ENCODE data around the gene RAB15.

DNA sequence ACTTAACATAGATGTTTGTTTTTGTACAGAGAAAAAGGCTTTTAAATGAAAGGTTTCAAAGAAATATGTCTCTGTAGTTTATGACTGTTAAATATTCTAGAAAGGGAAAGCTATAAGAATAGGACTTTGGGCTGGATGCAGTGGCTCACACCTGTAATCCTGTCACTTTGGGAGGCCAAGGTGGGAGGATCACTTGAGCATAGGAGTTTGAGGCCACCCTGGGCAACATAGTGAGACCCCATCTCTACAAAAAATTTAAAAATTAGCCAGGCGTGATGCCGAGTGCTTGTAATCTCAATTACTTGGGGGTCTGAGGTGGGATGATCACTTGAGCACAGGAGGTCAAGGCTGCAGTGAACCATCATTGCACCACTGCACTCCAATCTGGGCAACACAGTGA is 41.0 kb downstream of the RAB15 start:
- TF ChIP-seq NANOG (IDR thresholded peaks at IDR 0.05; ENCODE audit: insufficient read depth, low read depth, low read length, poor library complexity, severe bottlenecking) (no peak), CTCF (IDR thresholded peaks at IDR 0.05; ENCODE audit: control extremely low read depth in 1 of 3, insufficient read depth in 1 of 3, low read depth in 1 of 3, low read length in 3 of 3) (no peak), EZH2 (IDR thresholded peaks at IDR 0.05; ENCODE audit: low read depth, low read length, severe bottlenecking) (no peak), POLR2A (IDR thresholded peaks at IDR 0.05; ENCODE audit: control extremely low read depth in 1 of 2, low read depth in 2 of 2, low read length in 2 of 2) (no peak), KDM1A (IDR thresholded peaks at IDR 0.05; ENCODE audit: borderline replicate concordance, low read length) (no peak), RFX5 (IDR thresholded peaks at IDR 0.05; ENCODE audit: borderline replicate concordance, low read depth, low read length) (no peak)

All from H1 (cell line).